DLD1 (cell line): ENCODE results near the gene PDCD1LG2.
"Not testable (repeated sequence)": the region's sequence is repeated elsewhere in the genome, so short reads cannot be mapped to it uniquely, and the experiment has no call there.

Source experiments
- in situ Hi-C: cut with HindIII; loops from 2 replicates; pipeline ENCODE4 v1.10.0; 2017; ENCODE audit warnings: low sequenced_read_pairs

PDCD1LG2 gene

GRCh38 chr9:5510360-5510931 is at the start of gene PDCD1LG2:
TSS of gene PDCD1LG2 (plus strand) at chr9:5510531. CDS start at chr9:5522547, 12,016 bp downstream.
- in situ Hi-C loops: no loop called here

DNA sequence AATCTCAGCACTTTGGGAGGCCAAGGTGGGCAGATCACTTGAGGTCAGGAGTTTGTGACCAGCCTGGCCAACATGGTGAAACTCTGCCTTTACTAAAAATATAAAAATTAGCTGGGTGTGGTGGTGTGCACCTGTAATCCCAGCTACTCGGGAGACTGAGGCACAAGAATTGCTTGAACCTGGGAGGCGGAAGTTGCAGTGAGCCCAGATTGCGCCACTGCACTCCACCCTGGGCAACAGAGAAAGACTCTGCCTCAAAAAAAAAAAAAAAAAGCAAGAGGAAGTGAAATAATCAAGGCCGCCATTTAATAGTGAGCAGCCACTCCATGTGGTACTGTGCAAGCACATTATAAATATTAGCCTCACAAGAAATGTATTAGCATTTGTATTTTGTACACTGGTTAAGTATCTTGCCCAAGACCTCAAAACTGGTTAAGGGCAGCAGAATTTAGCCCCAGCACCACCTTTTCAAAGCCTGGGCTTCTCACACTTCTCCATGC is 45.5 kb upstream of the PDCD1LG2 start:
- in situ Hi-C loops: not testable (repeated sequence)

DNA sequence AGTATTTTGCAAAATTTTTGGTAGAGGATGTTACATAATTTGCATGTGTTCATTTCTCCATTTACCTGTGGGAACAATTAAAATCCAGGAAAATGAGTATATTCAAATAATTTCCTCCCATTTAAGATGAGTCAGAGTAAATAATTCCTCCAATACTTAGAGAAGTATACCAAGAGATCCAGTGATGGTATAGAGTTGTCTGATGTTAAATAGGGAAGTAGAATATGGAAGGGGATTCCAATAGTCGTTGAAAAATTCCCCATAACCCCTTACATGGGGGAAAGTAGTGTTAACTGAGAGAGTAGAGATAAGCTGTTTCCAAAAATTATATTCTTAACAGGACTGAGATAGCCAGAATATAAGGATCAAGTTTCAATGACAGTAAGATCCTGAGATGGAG is 44.3 kb upstream of the PDCD1LG2 start:
- in situ Hi-C loops: no loop called here

- in situ Hi-C loops: no loop called here
These were observed 43.6 kb upstream of the PDCD1LG2 start for GRCh38 chr9:5466766-5467165.

DNA sequence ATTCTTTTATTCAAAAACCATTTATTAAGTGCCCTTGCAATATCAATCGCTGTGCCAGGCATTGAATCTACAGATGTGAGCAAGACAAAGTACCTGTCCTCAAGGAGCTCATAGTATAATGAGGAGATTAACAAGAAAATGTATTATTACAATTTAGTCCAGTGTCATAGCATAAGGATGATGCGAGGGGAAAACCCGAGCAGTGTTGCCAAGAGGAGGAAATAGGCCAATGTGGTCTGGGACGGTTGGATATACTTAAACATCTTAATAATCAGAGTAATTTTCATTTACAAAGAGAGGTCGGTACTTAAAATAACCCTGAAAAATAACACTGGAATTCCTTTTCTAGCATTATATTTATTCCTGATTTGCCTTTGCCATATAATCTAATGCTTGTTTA is 41.5 kb upstream of the PDCD1LG2 start:
- in situ Hi-C loops: no loop called here

DNA sequence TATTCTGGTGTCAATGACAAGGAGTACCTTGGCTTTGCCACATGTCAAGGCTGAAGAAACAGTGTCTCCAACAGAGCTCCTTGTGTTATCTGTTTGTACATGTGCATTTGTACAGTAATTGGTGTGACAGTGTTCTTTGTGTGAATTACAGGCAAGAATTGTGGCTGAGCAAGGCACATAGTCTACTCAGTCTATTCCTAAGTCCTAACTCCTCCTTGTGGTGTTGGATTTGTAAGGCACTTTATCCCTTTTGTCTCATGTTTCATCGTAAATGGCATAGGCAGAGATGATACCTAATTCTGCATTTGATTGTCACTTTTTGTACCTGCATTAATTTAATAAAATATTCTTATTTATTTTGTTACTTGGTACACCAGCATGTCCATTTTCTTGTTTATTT is 40.2 kb upstream of the PDCD1LG2 start:
- in situ Hi-C loops: no loop called here

- in situ Hi-C loops: no loop called here
These were observed 39.5 kb upstream of the PDCD1LG2 start for GRCh38 chr9:5470816-5471215.

DNA sequence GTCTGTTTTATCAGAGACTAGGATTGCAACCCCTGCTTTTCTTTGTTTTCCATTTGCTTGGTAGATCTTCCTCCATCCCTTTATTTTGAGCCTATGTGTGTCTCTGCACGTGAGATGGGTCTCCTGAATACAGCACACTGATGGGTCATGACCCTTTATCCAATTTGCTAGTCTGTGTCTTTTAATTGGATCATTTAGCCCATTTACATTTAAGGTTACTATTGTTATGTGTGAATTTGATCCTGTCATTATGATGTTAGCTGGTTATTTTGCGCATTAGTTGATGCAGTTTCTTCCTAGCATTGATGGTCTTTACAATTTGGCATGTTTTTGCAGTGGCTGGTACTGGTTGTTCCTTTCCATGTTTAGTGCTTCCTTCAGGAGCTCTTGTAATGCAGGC is 34.7 kb upstream of the PDCD1LG2 start:
- in situ Hi-C loops: not testable (repeated sequence)

DNA sequence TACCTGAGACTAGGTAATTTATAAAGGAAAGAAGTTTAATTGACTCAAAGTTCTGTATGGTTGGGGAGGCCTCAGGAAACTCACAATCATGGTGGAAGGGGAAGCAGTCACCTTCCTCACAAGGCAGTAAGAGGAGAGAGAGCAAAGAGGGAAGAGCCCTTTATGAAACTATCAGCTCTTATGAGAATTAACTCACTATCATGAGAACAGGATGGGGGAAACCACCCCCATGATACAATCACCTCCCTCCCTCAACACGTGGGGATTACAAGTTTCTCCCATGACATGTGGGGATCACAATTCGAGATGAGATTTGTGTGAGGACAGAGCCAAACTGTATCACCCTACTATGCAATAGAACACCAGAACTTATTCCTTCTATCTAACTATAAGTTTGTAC is 32.1 kb upstream of the PDCD1LG2 start:
- in situ Hi-C loops: no loop called here

DNA sequence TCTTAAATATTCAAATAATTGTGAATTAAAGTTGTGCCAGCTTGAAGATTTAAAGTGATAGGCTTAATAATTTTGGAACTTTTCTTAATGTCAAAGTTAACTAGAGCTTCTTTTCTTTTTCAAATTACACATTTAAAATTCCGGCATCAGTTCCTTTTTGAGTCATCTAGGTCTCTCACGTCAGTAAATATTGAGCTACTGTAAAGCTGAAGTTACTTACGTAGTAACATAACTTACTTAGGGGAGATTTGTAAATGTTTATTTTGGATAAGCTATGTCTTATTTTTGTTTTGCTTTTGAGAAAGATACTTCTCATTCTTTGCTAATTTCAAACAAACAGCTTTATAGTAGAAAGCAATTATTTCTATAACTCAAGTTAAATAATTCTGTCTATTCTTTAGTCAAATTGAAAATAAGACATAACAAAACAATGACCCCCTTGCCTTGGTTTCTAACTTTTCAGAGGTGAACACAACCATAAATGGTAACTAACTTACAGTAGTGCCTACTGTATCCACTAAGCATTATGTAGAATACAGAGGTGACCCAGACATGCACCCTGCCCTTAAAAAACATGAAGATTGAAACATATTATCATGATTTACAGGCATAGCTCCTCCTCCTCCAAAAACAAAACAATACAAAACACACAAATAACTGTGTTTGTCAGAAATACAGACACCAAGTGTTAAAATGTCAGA is 30.2 kb upstream of the PDCD1LG2 start:
- in situ Hi-C loops: no loop called here

DNA sequence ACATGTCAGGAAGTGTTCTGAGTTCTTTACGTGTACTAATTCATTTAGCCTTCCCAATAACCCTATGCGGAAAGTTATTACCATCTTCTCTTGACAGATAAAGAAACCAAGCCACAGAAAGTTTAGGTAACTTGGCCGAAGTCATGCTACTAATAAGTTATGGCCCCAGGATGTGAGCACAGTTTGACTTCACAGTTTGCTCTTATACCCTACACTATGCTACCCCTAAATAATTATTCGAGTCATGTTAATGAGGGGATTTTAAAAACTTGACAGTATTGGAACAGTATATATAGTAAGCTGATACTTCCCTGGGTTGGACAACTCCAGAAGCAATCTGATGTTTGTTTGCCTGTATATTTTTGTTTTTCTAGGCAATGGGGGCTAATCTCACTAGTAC is 29.4 kb upstream of the PDCD1LG2 start:
- in situ Hi-C loops: no loop called here

GRCh38 chr9:5481322-5482040 is 28.9 kb upstream of the PDCD1LG2 start:
- in situ Hi-C loops: no loop called here

GRCh38 chr9:5482194-5482593 is 28.1 kb upstream of the PDCD1LG2 start:
- in situ Hi-C loops: no loop called here

- in situ Hi-C loops: no loop called here
These were observed 27.0 kb upstream of the PDCD1LG2 start for GRCh38 chr9:5483306-5483705.

DNA sequence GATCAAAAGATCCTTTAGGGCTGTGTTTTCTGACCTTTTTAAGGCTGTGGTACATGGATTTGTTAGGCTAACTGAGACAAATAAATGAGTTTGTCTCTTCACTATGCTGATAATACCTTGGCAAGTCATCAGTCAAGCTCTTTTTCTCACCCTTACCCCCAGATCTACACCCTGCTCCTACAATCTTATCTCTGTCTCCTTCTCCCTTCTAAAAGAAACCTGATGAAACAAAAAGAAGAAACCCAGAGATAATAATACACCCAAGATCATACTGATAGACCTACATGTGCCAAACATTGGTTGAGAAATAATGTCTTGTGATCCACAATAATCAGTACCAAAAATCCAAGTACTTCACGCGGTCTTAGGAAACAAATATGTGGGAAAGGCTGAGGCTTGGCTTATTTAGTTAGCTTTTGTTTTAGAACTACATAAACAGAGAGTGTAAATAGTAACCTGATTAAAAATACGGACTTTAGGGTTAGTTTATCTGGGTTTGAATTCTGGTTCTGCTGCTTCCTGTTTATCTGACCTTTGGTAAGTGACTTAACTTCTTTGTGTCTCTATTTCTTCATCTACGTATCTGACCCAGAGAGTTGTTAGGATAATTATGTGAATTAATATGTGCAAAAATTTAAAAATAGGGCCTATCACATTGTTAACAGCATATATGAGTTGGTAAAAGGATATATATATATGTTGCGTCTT is 24.8 kb upstream of the PDCD1LG2 start:
- in situ Hi-C loops: no loop called here

GRCh38 chr9:5486988-5487387 is 23.3 kb upstream of the PDCD1LG2 start:
- in situ Hi-C loops: no loop called here

GRCh38 chr9:5488221-5489008 is 21.9 kb upstream of the PDCD1LG2 start:
- in situ Hi-C loops: no loop called here

DNA sequence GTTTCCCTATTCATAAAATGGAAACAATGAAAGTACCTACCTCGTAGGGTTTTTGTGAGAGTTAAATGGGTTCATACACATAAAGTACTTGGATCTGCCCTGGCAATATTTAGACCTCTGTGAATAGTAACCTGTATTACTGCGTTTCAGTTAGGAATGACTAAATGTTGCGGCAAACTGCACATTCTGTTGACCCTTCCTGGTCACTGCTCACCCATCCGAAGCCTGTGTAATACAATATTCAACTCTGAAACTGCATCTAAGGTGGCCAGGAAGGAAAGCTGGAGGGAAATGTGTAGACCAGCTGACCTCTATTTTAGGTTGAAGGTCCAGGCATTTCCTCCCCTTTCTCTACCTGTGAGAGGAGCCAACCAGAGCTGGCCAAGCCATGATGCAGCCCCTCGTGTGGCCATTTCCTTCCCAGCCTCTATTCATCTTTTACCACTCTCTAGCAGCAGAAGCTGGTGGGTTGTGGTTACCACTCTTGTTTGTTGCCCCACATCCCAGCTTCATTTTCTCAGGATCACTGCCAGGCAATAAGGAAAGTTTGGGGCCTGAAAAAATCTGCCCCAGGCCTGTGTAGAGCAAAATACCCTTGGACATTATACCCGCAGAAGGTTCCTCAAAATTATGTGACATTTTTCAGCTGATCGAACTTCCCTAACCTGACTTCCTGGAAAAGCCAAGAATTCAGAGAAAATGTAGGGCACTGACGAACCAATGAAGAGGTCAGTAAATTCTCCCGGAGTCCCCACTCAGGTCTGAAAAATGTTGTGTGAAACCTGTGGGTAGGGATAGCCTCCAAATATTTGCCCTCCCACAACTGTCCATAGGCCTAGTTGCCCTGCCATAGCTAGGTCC is 20.5 kb upstream of the PDCD1LG2 start:
- in situ Hi-C loops: no loop called here

DNA sequence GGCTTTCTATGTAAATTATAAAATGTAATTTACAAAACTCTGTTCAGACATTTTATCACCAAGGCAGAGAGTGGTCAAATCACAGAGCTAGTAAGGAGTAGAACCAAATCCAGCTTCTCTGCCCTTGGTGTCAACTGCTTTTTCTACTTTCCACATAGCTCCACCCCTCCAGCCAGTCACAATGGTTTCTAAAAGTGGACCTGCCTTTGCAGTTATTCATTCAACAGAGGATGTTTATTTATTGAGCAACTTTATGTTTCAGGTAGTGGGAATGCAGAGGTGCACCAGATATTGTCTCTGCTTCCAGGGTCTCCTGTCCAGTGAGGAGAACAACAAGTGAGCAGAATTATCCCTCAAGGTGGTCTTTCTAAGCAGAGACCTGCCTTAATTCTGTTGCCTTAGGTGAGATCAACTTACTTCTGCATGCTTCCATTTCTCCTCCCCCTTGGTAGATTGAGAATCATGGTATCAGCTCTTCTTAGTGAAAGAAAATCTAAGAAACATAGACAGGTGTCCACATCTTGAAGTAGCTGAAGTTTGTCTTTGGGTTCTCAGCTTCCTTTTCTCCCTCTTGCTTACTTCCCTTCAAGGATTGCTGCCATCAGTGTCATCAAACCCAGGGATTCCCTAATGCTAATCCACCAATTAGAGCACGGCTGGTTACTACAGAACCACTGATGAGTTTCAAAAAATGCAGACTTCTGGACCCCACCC is 17.2 kb upstream of the PDCD1LG2 start:
- in situ Hi-C loops: no loop called here
